T1000 (cell line): ENCODE data around the gene SHF.
A peak's percentile ranks its signal among the peaks of the same experiment; 100 is the strongest.

Experiments
- DNase-seq: peaks from one replicate; lab custom pipeline; 2025; ENCODE audit warnings: mixed read lengths; lab: John Stamatoyannopoulos, UW

The SHF gene

DNA sequence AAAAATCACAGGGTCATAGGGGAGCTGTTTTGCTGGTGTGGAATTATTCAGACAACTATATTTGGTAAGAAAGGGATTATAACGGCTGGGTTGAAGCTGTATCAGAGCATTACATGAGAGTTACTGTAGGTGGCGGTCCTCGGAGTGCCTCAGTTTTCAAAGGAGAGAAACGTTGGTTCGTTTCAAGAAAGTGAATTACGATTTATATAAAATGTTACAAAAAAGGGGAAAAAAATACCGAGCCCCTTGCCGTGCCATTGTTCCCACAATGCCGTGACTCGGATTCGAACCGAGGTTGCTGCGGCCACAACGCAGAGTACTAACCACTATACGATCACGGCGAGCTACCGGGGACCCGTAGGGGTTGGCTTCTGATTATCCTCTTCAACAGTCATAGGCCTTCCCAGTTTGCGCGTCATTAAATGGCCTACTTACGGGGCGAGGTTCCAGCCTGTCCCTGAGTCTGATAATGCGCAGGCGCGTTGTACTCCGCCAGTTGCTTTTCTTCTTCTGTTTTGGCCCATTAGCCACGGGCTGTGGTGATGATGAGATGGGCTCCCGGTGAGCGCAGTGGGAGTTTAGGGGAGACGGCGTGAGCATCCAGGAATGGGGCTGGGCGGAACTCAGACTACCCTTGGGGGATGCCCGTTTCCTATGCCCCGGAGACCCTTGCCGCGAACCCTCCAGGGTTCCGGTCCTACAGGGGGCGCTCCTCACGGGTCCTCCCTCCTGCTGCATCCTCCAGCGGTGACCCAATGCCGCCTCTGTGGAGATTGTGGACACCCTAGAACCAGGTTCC is 10.8 kb upstream of the SHF start:
- DNase-seq, result peak; percentile 94

DNA sequence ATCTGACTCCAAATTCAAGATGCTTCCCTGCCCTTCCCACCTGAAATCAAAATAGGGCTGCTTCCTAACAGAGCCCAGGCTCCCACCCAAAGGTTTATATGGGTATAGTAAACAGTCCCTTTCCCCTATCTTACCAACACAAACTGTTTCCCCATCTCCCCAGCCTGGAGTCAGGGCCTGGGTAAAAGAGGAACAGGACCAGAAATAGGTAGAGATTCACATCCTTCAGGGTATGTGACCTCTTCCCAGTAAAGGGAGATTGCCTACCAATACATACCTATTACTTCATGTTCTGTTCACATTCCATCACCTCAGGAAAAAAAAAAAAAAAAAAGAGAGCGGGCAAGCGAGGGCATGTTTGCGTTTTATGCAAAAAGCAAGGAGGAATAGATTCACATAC is 9.7 kb upstream of the SHF start:
- DNase-seq, result no peak

DNA sequence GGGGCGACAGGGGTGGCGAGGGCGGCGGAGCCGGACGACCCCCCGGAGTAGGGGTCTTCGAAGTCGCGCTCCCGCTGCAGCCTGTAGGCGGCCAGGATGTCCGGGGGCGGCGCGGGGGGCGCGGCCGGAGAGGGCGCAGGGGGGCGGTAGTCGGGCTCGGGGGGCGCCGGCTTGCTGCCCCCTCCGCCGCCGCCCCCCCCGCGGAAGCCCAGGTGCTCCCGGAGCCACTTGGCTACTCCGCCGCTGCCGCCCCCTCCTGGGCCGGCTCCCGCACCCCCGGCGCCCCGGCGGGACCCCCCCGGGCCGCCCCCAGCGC is 230 bp downstream of the SHF start:
- no peak for DNase-seq

DNA sequence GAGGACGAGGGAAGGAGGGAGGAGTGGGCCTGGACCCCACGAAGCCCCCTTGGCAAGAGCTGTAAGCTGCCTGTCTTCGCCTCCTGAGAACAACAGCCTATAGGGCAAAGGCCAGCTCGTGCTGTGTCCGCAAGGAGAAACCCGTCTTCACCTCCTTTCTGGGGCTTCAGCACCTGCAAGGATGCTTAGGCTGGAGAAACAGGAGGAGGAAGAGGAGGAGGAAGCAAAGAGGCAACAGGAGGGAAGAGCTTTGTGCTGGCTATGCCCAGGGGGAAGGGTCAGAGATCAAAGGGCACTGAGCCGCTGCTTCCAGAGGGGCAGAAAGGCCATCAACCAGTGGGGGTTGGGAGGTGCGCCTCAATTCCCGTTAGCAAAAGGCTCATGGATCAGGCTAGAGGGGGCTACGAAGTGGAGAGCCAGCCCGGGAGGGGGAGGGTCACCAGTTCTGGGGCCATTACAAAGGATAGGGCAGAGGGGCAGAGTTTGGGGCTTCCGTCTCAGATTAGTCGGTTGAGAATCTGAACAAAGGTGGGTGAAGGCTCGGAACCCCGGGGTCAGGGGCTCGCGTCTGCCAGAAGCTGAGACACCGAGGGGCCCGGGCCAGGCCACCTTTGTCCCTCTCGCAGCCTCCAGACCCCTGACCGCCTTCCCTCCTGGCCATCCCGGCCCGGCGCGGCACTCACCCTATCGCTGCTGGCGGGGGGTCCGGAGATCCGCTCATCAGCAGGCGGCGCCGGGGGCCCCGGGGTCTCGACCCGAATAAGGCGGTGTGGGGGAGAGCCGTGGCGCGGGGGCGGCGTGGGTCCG is 792 bp downstream of the SHF start:
- DNase-seq, result no peak

DNA sequence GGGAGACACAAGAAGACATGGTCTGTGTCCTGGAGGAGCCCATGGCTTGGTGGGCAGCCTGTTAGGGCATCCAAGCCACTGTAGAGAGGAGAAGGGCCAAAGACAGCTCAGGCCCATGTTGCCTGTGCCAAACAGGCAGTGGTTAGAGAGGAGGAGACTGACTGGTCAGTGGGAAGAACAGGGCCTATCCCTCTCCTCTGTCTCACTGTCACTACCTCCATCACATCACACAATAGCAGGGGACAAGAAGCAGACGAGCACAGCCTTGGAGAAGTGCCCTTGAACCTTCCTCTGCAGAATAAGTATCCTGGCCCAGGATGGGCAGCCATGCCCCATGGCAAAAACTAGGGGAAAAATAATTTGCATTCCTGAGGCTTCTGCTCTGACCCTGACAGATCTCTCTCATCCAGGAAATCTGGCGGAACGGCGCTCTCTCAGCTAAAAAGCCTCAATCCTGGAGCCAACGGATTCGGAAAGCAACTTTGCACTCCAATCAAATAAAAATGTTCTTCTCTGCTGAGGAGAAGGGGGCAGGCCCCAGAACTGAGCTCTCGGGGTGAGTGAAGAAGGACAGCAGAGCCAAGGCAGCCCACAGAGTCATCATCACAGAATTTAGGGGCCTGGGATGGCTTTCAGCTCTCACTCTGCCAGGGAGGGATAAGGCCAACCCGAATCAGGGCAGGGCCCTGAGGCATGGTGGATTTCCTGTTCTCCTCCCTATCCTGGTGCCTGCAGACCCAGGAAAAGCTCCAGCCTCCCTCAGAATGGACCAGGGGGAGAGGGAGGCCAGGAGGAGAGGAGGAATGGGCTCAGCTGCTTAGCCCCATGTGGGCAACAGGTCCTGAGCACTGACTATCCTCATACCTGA is 1.6 kb downstream of the SHF start:
- no peak for DNase-seq

DNA sequence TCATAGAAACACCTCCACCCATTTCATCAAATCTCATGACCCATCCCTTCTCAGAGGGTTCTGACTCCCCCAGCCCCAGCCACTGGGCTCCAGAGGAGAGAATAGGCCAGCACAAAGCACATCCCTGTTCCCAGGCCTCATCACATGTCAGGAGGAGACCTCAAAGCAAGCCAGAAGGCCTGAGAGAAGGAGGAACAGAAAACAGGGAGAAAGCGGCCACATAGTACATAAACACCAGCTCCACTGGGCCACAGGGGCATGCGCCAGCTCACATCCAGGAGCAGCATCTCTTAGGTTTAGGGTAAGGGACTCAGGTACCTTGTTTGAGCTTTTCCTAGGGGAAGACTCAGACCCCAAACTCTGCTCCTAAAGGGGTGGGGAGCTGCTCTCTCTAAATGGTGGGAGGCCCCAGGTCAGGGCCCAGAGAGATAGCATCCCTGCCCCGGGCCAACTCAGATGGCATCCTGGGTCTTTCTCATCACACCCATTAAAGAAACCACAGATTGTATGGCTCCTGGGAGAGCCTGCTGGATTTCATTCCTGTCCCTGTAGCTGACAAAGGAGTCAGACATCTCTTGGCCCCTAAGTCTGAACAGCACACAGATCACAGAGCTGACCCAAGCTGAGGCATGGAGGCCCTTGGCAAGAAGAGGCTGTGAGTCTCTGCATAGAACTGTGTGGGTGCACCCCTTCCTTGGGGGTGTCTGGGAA is 2.5 kb downstream of the SHF start:
- no peak for DNase-seq

DNA sequence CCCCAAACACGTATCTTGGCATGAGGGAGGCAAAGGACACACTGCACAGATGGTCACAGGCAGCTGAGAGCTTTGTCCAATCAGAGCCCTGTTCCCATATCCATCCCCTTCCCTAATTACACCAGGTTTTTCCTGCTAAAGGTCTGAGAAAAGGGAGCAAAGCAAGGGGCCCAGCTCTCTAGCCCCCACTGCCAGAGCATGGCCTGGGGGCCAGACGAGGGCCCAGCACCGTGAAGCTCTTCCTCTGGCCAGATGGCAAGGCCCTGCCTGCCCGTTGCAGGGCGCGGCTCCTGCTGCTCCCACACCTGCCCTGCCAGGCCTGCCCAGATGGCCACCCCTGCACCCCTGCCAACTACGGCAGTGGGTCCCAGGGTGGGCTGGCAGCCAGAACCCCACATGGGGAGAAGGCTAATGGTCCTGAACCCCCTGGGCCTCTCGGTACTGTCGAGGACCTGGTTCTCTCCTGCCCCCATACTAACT is 3.2 kb downstream of the SHF start:
- DNase-seq, result no peak

DNA sequence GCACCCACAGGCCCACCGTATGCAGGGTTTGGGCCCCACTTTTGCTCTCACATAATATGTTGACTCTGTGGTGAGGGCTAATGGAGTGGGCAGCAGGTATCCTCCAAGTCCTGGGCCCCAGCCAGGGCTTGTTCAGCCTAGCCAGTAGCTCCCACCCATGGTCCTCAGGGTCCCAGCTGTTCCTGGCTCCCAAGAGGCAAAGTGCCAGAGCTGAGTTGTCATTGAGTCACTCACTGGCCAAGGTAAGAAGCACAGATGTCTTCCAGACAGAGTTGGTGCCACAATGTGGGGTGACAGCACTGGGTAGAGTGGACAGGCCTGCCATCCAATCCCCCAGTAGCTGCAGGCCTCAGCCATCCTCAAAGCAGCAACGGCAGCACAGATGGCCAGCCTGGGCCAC is 4.3 kb downstream of the SHF start:
- DNase-seq, result no peak

DNA sequence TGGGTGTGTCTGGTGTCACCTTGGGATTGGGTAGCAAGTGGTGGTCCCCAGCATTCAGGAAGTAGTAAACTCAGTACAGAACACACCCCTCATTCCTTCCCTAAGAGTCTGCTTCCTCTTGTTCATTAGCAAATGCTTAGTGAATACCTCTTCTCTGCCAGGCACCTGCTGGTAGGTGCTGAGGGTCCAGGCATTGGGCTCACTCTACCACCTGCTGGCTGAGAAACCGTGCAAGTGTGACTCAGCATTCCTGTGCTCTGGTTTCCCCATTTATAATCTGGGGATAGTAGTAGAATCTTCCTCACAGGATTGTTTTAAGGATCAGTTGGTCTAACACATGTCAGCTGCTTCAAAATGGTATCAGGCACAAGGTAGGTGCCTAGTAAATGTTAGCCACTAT is 4.8 kb downstream of the SHF start:
- DNase-seq, result no peak

DNA sequence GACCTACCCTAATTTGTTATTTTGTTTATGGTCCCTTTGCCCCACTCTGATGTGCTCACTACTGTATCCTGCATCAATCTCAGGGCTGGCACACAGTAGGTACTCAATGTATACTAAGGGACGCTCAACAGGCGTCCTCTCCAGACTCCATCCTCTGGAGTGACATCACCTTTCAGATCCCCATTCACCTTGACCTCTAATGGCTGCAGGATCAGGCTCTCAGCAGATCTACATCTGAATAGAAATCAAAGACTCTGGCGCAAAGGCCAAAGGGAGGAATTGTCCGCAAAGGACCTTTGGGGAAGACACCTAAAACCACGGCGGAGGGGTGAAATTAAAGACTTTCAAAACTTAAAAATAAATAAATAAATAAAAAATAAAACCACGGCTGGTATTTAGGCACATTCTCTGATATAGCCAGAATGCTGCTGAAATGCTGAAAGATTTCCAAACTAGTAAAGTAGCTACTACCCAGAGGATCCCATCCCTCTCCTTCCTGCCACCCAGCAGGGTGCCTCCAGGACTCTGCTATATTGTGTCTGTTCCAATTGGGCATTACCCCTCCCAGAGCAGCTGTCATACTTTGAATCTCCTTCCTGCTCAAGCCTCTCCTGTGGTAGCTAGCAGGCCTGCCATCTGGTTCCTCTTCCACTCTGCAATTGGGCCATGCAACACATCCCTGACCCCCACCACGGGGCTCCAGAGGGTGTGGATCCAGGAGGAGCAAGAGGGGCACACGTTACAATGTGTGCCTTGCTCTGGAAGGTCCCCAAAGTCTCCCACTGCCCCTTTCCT is 6.1 kb downstream of the SHF start:
- no peak for DNase-seq

DNA sequence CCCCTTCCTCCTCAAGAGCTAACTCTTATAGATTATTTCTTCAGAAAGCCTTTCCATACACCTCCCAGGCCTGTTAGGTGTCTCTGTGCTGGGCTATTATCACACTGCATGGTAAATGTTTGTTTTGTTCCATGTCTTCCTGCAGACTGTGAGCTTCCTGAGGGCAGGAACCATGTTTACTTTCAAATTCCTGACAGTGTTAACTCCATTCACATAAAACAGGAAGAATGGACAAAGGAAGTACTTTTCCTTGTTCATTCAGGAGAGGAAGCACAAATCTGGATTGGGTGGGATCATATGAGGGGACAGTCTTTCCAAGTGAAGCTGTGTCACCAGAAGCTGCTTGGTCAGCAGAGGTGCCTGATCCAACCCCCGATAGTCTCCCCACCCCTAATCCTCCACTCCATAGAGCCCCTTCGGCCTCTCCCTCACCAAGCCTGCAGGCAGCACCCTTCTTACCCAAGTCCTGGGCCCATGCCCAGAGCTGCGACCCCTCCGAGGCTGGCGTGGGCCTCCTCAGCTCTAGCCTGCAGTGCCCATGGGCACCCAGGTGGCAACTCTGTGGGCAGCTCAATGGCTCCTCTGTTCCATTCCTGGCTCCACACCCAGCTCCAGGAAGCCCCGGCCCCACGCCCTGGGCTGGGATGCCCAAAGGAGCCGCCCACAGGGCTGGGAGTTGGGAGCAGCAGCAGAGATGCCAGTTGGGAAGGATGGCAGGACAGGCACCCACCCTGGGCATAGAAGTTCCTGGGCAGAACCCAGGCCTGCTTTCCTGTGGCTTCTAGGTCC is 6.9 kb downstream of the SHF start:
- DNase-seq, result no peak

DNA sequence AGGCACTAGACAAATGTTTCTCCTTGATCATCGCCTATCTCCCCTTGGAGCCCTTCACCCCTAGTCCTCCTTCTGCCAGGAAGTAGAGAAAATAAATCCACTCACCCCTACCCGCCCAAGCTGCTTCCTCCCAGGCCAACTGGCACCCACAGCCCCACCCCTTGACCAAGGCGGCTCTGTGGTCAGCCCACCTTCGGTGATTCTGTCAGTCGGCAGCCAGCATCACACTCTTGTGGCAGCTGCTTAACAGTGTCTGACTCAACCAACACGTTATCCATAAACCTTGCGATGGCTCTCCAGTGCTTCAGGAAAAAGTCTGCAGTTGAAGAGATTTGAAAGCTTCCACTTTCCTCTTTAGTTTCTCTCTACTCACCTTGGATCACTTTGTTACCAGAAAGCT is 7.6 kb downstream of the SHF start:
- DNase-seq, result no peak

DNA sequence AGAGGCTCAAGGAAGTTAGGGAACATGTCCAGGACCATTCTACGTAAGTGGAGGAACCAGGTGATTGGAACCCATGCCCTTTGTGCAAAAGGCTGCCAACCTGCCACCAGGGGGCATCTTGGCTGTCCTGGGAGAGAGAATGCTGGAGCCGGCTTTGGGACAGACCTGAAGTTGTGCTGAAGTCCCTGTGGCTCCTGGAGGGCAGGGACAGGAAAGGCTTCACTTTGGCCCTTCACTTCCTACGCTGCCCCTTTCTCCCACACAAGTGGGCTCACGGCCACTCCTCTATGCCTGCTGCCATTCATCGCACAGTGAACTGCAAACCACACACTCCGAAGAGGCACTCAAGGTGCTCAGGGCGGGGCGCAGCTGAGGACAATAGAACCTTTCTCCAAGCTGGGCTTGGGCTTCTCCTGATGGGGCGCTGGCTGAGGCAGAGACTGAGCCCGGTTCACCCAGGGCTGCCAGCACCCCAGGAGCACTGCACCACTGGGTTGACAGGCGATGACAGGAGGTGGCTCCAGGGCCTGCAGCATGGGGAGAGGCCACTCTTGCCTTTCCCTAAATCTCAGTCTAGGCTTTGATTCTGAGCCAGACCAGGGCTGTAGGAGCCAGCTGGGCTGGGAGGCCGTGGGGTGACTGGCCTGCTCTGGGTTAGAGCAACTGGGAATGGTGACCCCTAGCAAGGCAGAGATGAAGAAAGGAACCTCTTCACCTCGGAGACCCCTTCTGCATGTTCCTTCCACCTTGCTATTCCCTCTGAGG is 8.4 kb downstream of the SHF start:
- no peak for DNase-seq

DNA sequence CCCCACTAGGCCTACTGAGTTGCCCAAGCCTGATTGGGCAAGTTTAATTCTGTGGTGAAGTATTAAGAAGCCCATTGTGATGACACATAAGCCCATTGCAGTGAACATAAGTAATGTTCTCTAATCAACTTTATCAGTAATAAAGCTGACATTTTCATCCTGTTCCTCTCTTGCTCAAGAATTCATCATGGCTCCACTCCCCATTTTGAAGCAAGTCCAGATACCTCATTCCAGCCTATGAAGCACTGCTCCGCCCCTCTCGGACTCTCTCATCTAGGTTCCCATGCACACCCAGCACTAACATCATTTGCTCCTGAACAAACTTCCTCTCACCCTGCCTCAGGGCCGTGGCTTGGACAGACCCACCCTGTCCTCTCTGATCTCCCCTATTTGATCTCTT is 10.5 kb downstream of the SHF start:
- no peak for DNase-seq

DNA sequence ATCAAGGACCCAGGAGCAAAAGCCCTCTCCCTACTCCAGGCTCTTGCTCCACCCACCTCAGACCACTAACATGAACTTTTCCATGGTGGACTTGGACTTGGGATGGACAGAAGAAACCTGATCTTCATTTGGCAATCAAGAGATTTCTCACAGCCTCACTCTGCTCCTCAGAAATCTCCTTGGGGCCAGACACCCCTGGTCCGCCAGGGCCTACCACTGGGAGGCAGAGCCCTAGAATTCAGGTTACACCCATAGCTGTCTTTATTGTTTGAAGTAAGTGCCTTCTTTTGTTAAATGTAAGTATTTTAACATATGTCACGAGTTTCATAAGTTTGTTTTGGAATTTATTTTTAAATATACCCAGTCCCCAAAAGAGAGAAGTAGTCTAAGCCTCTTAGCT is 13.2 kb downstream of the SHF start:
- DNase-seq, result no peak

DNA sequence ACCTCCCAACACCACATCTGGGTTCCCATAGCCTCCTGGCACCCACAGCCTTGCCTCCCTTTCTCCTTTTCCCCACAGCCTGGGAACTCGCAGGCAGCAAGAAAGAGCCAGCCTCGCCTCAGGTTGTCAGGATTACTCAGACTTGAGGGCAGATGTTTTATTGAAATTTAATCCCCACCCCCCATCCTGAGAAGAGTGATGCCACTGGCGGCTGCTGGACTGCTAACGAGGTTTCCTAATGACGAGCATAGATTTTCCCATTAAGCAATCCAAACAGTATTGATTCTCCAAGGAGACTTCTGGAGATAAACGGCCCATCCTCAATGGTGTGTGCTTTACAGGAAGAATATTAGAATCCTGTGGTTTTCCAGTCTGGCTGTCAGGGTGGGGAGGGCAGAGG is 13.7 kb downstream of the SHF start:
- no peak for DNase-seq

DNA sequence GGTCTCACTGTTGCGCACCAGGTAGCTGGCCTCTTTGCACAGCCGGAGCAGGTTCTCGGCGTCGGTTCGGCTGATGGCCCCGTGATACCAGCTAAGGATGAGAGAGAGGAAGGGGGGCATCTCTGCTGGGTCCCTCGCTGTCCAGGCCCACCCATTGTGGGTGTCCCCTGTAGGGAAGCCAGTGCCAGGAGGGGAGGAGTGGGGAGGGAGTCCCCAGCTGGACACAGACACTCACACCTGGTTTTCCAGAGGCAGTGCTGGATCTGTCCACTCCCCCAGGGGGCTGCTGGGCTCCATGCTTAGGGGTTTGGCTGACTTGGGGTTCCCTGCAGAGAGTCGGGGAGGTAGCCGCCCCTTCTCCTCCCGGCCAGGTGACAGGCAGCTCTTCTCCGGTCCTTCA is 15.9 kb downstream of the SHF start:
- DNase-seq, result no peak

DNA sequence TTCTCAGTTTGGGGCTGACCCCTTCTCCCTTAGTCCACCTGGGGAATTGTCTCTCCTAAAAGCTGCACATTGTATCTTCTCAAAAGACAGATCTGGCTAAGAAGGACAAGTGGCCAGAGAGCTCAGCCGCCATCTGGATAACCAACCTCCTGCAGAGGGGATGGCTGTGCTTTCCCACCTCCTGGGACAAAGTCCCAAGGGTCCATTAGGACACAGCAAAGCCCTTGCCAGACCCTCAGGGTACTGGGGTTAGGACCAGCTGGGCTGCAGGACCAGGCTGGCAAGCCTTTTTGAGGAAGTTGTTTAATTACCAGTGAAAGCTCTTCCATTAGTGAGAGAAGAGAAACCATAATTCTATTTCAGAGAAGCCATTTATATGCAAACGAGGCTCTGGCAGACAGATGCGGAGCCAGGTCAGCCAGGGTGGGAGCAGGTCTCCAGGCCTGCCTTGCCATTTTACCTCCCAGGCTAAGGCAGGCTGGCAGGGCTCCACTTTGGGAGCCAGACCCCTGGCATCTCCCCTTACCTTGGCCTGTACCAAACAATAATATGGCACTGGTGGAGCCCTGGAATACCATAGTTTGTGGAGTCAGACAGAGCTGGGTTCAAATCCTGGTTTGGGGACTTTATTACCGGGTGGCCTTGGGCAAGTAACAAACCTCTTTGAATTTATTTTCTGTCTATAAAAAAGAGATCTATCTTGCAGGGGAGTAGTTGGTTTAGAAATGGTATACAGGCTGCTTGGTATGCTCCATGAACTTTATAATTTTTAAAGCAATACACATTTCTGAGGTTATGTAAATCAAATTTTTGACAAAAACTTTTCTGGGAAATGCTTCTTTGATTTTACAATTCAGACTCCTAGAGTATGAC is 17.9 kb downstream of the SHF start:
- no peak for DNase-seq
